GM12875 (cell line): ENCODE measurements around the gene DPPA5.

Experiments used
- H3K4me3 ChIP-seq: one replicate; pipeline ENCODE4 v1.5.1; 2011; ENCODE audit warnings: low read depth, low read length, control low read depth
- CTCF ChIP-seq: IDR thresholded peaks from 2 replicates; pipeline ENCODE4 v1.5.1; 2011; ENCODE audit warnings: low read depth, mild to moderate bottlenecking, control low read depth, inconsistent platforms, low read length, moderate library complexity, borderline replicate concordance; ENCODE audit not compliant: insufficient read depth

The DPPA5 gene

GRCh38 chr6:73364121-73364520 lies 10.0 kb upstream of the DPPA5 start:
- no peak for TF ChIP-seq CTCF
- H3K4me3 ChIP-seq: no peak overlapping the region

GRCh38 chr6:73363537-73363875 lies 9.4 kb upstream of the DPPA5 start:
- TF ChIP-seq CTCF: no peak
- no peak overlapping the region for H3K4me3 ChIP-seq

GRCh38 chr6:73362869-73363536 lies 8.9 kb upstream of the DPPA5 start:
- no peak for TF ChIP-seq CTCF
- H3K4me3 ChIP-seq: no peak overlapping the region

- H3K4me3 ChIP-seq: no peak within 1 kb of the TSS
- no peak for TF ChIP-seq CTCF
These were observed 8.3 kb upstream of the DPPA5 start, which contains the start of gene KHDC3L for GRCh38 chr6:73362358-73362757. Gene KHDC3L, plus strand, starts transcription at chr6:73362658. Its CDS starts 72 bp downstream, at chr6:73362730.

GRCh38 chr6:73349311-73349710 lies 4.8 kb downstream of the DPPA5 start:
- TF ChIP-seq CTCF: no peak
- H3K4me3 ChIP-seq: no peak overlapping the region

- TF ChIP-seq CTCF: no peak
- H3K4me3 ChIP-seq: no peak overlapping the region
These were observed 5.4 kb downstream of the DPPA5 start for GRCh38 chr6:73348550-73349204.

GRCh38 chr6:73343164-73343563 lies 10.9 kb downstream of the DPPA5 start:
- no peak for TF ChIP-seq CTCF
- no peak overlapping the region for H3K4me3 ChIP-seq
